ENCODE data around the gene REV3L. TPM values are rescaled to one million over a fixed set of nuclear protein-coding genes. Genes with fewer than 3 reads are reported as not detected.

Gene REV3L
- total and polyA plus RNA-seq, 2 of the 13 experiments (the other 11 are each of a cell fraction or from before 2014, with no cell fraction given), result 12.8 to 31.3 TPM

- TF ChIP-seq RFX1 (IDR thresholded peaks at IDR 0.05) (no peak), IRX3 (CRISPR knock-in tag; IDR thresholded peaks at IDR 0.05; ENCODE audit: borderline replicate concordance, low read depth) (peak; percentile 33; the same call in 1 of the 2 replicates), ZNF580 (CRISPR knock-in tag; IDR thresholded peaks at IDR 0.05; ENCODE audit: borderline replicate concordance, low read depth) (peak; percentile 53; the same call in 1 of the 2 replicates), RBAK (CRISPR knock-in tag; IDR thresholded peaks at IDR 0.05) (peak; percentile 68; the same call in 1 of the 2 replicates), SMYD3 (CRISPR knock-in tag; IDR thresholded peaks at IDR 0.05) (no peak), PAX8 (CRISPR knock-in tag; IDR thresholded peaks at IDR 0.05; ENCODE audit: borderline replicate concordance) (no peak), MAZ (IDR thresholded peaks at IDR 0.05; ENCODE audit: borderline replicate concordance, low read depth, low read length) (peak; percentile 98), MAZ (CRISPR knock-in tag; IDR thresholded peaks at IDR 0.05; ENCODE audit: low read depth) (peak; percentile 96), KMT2B (CRISPR knock-in tag; IDR thresholded peaks at IDR 0.05) (peak; percentile 78), ATRX (CRISPR knock-in tag; IDR thresholded peaks at IDR 0.05; ENCODE audit: borderline replicate concordance) (no peak), FOXP4 (CRISPR knock-in tag; IDR thresholded peaks at IDR 0.05) (peak; percentile 65), EEA1 (CRISPR knock-in tag; IDR thresholded peaks at IDR 0.05; ENCODE audit: borderline replicate concordance) (no peak), FOXK2 (IDR thresholded peaks at IDR 0.05) (peak; percentile 29; the same call in 1 of the 2 replicates), ZMYM4 (CRISPR knock-in tag; IDR thresholded peaks at IDR 0.05) (peak; percentile 73; the same call in 1 of the 2 replicates), AGO1 (IDR thresholded peaks at IDR 0.05; ENCODE audit: low read depth, low read length, poor library complexity, severe bottlenecking) (no peak), NCOA5 (CRISPR knock-in tag; IDR thresholded peaks at IDR 0.05) (no peak)
- TF ChIP-seq, protein P1, sequence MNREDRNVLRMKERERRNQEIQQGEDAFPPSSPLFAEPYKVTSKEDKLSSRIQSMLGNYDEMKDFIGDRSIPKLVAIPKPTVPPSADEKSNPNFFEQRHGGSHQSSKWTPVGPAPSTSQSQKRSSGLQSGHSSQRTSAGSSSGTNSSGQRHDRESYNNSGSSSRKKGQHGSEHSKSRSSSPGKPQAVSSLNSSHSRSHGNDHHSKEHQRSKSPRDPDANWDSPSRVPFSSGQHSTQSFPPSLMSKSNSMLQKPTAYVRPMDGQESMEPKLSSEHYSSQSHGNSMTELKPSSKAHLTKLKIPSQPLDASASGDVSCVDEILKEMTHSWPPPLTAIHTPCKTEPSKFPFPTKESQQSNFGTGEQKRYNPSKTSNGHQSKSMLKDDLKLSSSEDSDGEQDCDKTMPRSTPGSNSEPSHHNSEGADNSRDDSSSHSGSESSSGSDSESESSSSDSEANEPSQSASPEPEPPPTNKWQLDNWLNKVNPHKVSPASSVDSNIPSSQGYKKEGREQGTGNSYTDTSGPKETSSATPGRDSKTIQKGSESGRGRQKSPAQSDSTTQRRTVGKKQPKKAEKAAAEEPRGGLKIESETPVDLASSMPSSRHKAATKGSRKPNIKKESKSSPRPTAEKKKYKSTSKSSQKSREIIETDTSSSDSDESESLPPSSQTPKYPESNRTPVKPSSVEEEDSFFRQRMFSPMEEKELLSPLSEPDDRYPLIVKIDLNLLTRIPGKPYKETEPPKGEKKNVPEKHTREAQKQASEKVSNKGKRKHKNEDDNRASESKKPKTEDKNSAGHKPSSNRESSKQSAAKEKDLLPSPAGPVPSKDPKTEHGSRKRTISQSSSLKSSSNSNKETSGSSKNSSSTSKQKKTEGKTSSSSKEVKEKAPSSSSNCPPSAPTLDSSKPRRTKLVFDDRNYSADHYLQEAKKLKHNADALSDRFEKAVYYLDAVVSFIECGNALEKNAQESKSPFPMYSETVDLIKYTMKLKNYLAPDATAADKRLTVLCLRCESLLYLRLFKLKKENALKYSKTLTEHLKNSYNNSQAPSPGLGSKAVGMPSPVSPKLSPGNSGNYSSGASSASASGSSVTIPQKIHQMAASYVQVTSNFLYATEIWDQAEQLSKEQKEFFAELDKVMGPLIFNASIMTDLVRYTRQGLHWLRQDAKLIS (CRISPR knock-in tag; IDR thresholded peaks at IDR 0.05), result 0 out of 2 replicates have a peak, but pooled peaks have one; percentile 84
- TF ChIP-seq, protein P2, sequence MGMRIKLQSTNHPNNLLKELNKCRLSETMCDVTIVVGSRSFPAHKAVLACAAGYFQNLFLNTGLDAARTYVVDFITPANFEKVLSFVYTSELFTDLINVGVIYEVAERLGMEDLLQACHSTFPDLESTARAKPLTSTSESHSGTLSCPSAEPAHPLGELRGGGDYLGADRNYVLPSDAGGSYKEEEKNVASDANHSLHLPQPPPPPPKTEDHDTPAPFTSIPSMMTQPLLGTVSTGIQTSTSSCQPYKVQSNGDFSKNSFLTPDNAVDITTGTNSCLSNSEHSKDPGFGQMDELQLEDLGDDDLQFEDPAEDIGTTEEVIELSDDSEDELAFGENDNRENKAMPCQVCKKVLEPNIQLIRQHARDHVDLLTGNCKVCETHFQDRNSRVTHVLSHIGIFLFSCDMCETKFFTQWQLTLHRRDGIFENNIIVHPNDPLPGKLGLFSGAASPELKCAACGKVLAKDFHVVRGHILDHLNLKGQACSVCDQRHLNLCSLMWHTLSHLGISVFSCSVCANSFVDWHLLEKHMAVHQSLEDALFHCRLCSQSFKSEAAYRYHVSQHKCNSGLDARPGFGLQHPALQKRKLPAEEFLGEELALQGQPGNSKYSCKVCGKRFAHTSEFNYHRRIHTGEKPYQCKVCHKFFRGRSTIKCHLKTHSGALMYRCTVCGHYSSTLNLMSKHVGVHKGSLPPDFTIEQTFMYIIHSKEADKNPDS (CRISPR knock-in tag; IDR thresholded peaks at IDR 0.05), result peak; percentile 18; the same call in 1 of the 2 replicates
- TF ChIP-seq, protein P3, sequence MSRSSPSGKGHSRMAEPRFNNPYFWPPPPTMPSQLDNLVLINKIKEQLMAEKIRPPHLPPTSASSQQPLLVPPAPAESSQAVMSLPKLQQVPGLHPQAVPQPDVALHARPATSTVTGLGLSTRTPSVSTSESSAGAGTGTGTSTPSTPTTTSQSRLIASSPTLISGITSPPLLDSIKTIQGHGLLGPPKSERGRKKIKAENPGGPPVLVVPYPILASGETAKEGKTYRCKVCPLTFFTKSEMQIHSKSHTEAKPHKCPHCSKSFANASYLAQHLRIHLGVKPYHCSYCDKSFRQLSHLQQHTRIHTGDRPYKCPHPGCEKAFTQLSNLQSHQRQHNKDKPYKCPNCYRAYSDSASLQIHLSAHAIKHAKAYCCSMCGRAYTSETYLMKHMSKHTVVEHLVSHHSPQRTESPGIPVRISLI (CRISPR knock-in tag; IDR thresholded peaks at IDR 0.05; ENCODE audit: borderline replicate concordance), result 0 out of 2 replicates have a peak, but pooled peaks have one; percentile 15
Observed at GRCh38 chr6:111483736-111484632, 966 bp upstream of the REV3L start (continued).

All from HepG2 (cell line).